IPS-NIHi7 (cell line): ENCODE measurements around the gene TEX26.
A peak's percentile ranks its signal among the peaks of the same experiment; 100 is the strongest.

Source experiments
- DNase-seq: peaks from one replicate; pipeline ENCODE4 v3.0.0; 2012; ENCODE audit warnings: mixed read lengths; ENCODE audit errors: extremely low spot score

Gene TEX26

DNA sequence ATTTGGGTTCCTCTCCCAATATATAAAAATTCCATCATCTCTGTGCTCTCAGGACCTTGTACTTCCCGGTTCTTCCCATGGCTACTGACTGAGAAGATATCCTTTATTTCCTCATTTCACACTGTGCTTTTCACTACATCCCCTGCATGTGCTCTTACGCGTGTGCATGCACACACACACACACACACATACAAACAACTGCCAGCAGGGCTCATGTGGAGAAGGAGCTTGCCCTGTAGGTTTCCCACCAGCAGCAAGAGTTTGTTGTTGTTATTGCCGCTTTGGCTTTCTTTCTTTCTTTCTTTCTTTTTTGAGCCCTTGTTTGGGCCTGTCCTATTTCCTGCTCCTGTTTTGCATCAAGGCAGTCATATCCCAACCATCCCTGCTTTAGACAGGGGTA, 43.6 kb downstream of the TEX26 start:
- DNase-seq: no peak

DNA sequence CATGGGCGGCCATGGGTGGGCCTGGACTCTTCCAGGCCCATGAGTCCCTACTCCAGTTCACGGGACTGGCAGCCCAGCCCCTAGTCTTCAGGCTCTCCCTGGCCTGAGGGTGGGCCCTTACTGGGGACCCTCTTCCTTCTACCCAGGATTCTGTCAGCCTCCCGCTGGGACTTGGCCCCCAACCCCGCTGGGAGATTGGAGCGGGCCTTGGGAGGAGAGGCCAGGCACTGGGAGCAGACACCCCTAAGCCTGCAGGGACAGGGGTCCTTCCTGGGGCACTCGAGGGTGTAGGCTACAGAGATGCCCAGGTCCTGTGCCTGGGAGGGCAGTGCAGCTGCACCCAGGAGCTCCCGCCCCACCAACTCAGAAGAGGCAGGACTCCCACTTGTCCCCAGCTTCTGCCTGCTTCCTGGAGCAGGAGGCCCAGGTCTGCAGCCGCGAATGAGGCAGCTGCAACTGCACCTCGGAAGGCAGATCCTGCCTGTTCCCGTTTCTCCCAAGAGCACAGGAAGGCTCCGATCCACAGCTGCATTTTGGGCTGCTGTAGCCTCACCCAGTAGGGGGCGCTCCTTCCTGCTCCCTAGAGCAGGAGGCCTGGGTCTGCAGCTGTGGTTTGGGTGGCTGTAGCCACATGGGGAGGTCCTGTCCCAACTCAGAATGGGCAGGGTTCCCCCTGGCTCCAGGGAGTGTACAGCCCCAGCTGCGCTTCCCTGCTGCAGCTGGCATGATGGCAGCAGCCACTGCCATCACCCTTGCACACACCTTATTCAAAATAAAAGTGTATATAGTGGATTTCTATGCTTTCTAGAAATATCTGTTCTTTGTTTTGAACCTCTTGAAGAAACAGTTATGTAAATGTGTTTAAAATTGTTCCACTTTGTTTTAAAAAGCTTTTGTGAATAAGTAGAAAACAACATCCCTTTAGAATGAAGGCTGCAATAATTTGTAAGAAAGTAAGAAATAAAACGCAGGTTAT, 46.8 kb downstream of the TEX26 start:
- peak; percentile 68 for DNase-seq

DNA sequence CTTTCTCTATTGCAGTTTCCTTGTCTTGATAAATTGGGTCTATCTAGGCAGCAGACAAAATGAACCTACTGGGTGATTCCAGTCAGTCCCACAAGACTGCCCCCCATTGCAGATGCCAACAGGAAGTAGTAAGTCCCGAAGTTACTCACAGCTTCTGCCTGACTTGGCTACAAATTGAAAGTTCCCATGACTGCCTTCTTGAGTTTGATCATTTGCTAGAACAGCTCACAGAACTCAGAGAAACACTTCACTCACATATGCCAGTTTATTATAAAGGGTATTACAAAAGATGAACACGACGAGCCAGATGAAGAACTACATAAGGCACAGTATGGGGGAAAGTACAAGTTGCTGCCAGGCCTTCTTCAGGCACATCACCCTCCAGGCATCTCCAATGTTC, 50.0 kb downstream of the TEX26 start:
- DNase-seq: no peak

DNA sequence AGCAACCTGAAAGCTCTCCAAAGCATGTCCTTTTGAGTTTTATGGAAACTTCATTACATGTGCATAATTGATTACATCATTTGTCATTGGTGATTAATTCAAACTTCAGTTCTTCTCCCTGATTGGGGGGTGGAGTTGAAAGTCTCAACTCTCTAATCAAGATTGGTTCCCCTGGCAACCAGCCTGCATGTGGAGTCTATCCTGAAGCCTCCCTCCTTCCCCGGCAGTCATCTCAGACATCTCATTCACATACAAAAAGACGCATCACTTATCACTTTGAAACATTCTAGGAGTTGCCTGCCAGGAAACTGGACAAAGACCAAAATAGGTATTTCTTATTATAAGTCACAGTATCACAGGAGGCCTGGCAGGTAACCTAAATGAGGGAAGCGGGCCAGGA, 50.5 kb downstream of the TEX26 start:
- DNase-seq: no peak

DNA sequence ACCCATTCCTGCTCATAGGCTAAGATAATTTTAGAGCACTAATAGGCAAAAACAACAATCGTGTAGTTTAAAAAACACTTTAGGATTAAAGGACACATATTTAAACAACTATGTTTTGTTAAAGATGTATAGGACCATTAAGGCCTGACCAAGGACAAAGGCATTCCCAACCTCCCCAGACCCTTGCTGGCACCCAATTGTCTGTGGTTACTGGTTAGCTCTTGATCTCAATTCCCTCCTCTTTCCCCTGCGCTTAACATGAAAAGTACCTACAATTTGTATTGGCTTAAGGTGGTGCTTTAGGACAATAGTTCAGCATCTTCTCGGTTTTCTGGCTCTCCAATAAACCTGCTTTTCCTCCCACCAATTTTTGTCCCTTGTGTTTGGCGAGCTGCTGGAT, 51.0 kb downstream of the TEX26 start:
- DNase-seq: no peak

DNA sequence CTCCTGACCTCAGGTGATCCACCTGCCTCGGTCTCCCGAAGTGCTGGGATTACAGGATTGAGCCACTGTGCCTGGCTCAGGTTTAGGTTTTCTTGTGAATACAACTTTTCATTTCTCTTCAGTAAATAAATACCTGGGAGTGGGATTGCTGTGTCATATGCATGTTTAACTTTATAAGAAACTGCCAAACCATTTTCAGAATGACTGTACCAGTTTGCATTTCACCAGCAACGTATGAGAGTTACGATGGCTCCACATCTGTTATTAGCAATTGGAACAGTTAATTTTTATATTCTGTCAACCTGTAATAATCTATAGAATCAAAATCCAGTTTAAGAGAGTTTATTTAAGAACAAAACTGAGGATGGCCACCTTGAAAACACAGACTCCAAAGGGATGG, 52.2 kb downstream of the TEX26 start:
- DNase-seq: no peak

DNA sequence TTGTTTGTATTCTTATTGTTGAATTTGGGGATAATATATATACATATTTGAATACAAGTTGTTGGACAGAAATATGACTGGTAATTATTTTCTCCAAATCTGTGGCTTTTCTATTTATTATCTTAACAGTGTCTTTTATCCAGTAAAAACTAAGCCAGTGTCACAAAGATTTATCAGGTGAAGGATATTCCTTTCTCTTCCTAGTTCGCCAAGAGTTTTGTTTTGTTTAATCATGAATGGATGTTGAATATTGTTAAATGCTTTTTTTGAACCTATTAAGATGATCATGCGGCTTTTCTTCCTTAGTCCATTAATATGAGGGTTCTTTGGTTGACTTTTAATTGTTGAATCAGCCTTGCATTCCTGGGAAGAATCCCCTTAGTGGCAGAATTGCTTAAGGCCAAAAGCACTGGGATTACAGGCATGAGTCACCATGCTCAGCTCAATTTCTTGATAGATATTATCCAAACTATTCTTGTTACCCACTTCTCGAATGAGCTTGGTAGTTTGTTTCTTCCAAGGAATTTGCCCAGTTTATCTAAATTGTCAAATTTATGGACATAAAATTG, 53.3 kb downstream of the TEX26 start:
- DNase-seq: no peak

DNA sequence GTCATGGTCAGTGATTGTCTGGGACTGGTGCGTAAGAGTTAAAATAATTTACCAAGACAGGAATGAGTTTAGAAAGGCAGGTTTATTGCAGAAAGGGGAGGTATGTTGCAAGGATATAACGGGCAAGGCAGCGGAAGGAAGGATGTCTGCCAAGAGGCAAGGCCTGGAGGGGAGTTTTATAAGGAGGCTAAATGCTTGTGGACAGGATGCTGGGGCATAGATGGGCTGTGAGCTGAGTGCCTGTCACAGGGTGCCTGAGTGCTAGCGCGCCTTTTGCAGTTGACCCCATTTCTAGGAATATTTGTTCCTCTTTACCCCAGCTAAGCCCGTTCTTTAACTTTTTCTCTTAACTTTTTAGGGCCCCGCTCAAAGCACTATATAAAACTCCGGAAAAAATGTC, 58.7 kb downstream of the TEX26 start:
- DNase-seq: no peak

DNA sequence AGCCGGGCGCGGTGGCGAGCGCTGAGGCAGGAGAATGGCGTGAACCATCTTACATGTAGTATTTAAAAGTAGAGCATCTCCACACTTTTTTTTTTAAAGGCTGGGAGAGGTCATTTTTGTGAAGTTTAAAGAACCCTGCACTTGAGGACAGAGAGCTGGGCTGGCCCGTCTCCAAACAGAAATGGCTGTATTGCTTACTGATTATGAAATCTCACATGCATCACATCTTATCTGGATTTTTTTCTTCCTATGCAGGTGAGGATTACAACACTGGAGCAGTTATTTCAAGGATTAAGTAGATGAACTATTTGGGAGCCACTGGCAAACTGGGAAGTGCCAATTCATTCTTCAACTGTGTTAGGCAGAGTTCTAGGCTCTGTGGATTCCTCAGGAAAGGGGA, 59.5 kb downstream of the TEX26 start:
- no peak for DNase-seq

DNA sequence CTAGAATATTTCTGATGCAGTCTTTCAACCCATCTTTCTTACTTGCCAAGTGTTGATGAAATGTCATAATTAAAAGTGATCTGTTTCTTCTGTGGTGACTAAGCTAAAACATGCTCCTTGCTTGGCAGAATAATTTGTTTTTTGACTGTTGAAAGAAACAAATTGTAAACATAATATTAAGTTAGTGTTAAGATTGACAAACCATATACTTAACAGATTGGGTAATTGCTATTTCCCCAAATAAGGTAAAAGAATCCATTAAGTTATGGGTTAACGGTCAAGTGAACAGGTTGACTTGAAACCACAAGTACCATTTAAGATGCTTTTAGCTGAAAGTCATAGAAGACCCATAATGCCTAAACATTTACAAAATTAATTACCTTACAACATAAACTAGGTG, 62.9 kb downstream of the TEX26 start:
- no peak for DNase-seq

DNA sequence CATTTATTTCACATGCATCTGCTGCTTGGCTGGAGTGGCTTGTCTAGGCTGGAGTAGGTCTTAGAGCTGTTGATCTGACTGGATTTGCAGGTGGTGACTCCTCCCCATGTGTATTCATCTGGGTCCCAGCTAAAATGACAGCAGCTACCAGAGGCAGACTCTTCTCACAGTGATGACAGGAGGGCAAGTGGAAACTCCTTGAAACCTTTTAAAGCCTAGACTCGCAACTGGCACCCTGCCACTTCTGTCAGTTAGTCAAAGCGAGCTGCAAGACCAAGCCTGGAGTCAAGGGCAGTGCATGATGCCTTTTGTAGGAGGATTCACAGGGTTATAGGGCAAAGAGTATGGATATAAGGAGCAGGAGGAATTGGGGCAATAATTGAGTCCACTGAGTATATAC, 65.2 kb downstream of the TEX26 start:
- DNase-seq: no peak

DNA sequence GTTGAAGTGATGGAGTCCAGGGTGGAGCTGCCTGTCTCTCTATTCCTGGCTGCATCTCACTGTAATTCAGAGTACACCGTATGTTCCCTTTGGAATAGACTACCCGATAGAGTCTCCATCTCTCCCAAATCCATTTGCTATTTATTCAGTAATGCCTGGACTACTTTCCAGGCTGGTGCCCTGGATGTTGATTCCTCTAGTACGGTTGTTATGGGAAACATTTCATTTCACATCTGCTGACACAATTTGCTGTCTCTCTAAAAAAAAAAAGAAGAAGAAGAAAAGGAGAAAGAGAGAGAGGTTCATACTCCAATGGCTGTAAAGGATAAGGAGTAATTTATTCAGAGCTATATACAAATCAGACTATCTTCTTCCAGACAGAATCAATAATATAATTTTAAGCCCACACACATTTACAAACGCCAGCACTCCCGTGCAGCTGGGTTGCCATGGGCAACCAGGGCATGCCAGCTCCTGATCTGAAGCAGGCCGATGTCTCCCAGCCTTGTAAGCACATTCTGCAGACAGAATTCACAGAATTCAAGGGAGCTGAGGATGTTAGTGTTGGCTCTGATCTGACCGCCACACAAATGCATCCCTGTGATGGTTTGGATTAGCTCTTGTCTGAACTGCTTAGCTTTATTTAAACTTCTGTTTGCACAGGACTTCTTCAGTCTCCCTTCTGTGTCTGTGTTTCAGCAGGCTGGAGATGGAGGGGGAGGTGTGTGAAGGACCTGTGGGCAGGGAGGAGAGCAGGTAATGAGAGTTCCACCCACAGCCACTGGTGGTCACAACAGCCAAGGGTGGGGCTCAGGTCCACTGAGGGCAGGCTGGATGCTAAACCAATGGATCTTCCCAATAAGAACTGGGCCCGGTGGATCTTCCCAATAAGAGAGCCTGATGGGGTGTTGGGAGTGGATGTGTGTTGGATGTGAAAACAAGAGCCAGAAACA, 66.0 kb downstream of the TEX26 start:
- DNase-seq: no peak

DNA sequence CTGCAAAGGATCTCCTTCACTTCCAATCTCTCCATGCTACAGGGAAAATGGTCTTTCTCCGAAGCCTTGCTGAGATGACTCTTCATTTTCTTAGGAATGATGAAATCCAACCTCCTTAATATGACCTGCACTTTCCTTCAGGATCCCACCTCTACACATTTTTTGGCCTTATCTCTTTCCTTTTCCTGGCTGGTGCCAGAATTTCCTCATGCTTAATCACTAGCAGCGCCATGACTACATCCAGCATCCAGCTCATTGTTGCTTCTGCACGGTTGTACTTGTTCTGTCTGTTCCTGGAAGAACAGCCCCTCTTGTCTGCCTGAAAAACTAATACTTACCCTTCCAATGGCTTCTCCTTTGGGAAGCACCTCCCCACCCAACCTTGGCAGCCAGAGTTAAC, 68.4 kb downstream of the TEX26 start:
- DNase-seq: no peak

DNA sequence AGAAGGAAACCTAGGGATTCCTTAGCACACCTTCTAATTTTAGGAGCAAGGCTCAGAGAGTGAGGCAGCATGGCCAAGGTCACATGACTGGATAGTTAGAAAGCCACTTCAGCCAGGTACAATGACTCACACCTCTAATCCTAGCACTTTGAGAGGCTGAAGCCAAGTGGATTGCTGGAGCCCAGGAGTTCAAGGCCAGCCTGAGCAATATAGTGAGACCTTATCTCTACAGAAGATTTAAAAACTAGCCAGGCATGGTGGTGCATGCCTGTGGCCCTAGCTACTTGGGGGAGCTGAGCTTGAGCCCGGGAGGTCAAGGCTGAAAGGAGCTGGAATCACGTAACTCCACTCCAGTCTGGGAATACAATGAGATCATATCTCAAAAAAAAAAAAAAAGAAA, 69.2 kb downstream of the TEX26 start:
- no peak for DNase-seq

DNA sequence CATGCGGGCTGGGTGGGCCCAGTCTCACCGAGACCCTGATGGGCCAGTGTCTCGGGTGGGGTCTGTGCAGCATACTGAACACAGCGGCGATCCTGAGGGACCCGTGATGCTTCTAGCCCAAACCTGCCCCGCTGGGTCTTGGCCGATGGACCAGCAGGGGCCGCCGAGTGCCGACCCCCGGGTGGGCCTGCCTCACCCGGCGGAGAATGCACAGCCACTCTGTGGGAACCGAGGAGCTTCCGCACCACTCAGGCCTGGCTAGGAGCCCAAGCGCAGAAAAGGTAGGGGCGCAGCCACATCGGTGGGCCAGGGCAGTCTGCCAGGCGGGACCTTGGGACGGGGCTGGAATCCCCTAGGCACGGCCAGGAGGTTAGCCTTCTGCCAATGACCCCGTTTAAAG, 72.6 kb downstream of the TEX26 start:
- no peak for DNase-seq

DNA sequence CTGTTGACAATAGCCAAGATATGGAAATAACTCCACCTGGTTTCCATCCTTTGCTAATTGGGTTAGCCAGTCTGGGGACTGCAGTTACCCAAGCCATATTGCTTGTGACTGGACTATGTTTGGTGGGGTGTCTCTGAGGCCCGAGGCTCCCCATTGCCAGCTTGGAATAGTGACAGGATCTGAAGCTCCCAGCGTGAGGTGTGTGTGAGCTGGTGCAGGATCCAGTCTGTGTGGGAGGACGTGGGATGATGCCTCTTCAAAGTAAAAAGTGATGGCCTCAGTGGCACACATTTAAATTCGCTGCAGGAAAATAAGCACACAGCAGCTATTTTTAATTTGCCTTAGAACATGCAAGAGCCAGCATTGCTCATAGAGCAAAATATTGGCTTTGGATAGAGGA, 75.0 kb downstream of the TEX26 start:
- no peak for DNase-seq

DNA sequence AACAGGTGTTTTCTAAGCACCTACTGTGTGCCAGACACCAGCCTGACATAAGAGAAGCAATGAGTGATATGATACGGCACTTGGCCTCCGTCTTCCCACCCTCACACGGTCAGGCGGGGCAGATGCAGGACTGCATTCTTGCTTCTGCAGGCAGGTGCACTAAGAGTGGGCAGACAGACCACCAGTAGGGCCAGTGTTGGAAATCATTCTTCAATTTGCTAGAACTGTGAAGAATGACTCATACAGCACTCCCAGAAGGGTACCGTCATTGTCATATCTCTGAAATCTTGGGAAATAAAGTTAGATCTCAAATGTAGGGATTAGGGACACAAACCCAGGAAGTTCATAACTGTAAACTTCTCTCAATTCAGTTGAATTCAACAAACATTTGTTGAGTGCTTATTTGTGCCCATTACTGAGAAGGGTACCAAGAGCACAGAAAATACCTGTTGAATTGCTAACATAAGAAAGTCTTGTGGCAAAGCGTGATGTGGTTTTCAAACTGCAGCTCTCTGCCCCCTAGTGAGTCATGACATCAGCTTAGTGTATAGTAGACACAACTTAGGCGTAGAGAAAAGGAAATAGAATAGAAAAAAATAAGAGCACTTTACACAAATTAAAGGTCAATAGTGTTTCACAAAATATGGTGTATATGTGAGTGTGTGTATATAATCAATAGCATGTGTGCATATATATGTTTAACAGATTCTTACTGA, 76.1 kb downstream of the TEX26 start:
- no peak for DNase-seq

DNA sequence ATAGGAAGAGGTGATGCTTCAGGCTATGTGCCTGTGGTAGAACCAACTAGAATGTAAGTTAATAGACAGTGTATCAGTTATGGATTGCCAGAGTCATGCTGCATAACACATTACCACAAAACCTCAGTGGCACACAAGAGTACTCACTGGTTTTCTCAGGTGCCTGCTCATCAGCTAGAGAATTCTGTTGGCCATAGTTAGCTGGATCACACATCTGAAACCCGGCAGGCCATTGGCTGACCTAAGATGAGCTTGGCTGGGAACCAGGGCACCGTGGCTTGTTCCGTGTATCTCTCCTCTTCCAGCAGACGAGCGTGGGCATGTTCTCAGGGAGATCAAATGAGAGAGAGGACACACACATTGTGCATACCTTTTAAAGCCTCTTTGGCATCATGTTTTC, 76.7 kb downstream of the TEX26 start:
- DNase-seq: no peak

DNA sequence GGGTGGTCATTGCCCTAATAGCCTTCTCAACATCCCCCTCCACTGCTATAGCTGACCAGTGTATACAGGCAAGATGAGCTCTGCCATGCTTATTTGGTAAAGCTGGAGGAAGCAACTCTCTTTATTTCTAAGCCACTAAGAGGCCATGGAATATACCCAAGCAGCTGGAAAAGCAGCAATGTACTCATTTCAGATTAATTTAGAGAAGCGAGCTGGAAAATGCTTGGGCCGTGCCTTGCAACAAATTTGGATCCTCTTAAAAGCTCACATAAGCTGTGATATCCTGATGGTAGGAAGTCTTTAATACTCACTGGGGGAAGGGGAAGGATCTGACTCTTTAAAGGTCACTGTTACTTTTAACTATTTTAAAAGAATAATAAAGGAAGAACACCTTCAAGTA, 77.8 kb downstream of the TEX26 start:
- no peak for DNase-seq

DNA sequence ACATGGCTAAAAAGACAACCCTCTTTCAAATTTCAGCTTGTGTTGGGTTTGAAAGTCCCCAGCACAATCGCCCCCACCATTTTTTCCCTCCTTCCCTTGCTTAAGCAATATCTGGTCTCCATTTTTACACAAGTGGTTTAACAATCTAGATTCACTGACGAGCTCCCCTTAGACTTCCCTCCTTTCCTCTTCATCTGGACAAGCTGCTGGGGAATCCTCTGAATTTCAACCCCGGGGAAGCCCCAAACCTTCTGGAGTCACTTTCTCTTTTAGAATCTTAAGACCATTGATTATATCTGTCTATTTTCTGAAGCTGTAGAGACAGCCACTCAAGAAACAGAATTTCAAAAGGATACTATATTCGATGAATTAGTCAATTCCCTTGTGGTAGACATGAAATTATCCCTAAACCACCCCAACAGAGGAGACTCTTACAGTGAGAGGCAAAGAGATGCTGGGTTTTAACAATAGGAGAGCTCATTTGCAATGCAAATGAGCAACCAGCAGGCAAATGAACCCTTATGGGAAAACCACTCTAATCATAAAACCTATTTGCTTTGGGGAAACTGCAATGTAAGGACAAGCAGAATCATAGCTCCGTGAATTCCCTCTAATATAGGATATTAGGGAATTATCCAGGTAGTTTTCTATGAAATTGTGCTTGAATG, 78.9 kb downstream of the TEX26 start:
- DNase-seq: peak; percentile 47
